ENCODE results near the gene DCPS. TPM values are rescaled to one million over a fixed set of nuclear protein-coding genes. Genes with fewer than 3 reads are reported as not detected.

Gene DCPS
- total RNA-seq, 1 donor from 2014 or later, result 18.6 TPM

Small RNA genes lying within 50 kb of the gene (small RNA-seq; reads per million reads assigned to genes)
- gene AP001318.3, result not detected

Other genes starting within 250 kb of the DCPS start
- 50.5 and 71.3 TPM in 2 replicates for gene CDON, start 241.2 kb upstream of the DCPS start, total RNA-seq (ENCODE audit: low replicate concordance)
- 46.7 and 47.1 TPM in 2 replicates for gene RPUSD4, start 92.4 kb upstream of the DCPS start, total RNA-seq (ENCODE audit: low replicate concordance)
- gene FAM118B, start 92.3 kb upstream of the DCPS start, total RNA-seq (ENCODE audit: low replicate concordance), result 42.4 and 43.2 TPM in 2 replicates
- gene SRPRA, start 35.2 kb upstream of the DCPS start, total RNA-seq (ENCODE audit: low replicate concordance), result 40.0 and 58.1 TPM in 2 replicates
- gene FOXRED1, start 34.9 kb upstream of the DCPS start, total RNA-seq (ENCODE audit: low replicate concordance), result 25.8 and 50.5 TPM in 2 replicates
- 4.6 and 5.3 TPM in 2 replicates for gene TIRAP, start 21.0 kb upstream of the DCPS start, total RNA-seq (ENCODE audit: low replicate concordance)
- gene ST3GAL4, start 51.6 kb downstream of the DCPS start, total RNA-seq (ENCODE audit: low replicate concordance), result 13.0 and 17.9 TPM in 2 replicates